Upper lobe of right lung (tissue), 1 donor: Measurements from ENCODE around the gene UNC13C. TPM values are rescaled to one million over a fixed set of nuclear protein-coding genes. Genes with fewer than 3 reads are reported as not detected.
A peak's percentile ranks its signal among the peaks of the same experiment; 100 is the strongest.

ENCODE experiments used
- ATAC-seq: fragments of 200-7000 bp; cut with Tn5 transposase; one replicate; pipeline ENCODE4 v1.9.1; 2020; ENCODE audit warnings: mild to moderate bottlenecking, moderate library complexity
- DNase-seq: peaks from one replicate; pipeline ENCODE4 v3.0.0-alpha.2; 2020
- H3K27ac ChIP-seq: fragments of 200-600 bp; one replicate; pipeline ENCODE4 v1.8.0; 2022
- H3K27me3 ChIP-seq: fragments of 200-600 bp; one replicate; pipeline ENCODE4 v1.8.0; 2022; ENCODE audit warnings: mild to moderate bottlenecking
- H3K36me3 ChIP-seq: fragments of 200-600 bp; one replicate; pipeline ENCODE4 v1.8.0; 2022
- H3K4me1 ChIP-seq: fragments of 200-600 bp; one replicate; pipeline ENCODE4 v1.8.0; 2022
- H3K4me3 ChIP-seq: fragments of 200-600 bp; one replicate; pipeline ENCODE4 v1.8.0; 2022; ENCODE audit warnings: mild to moderate bottlenecking
- H3K9me3 ChIP-seq: fragments of 200-600 bp; one replicate; pipeline ENCODE4 v1.8.0; 2022
- intact Hi-C: fragments of 100-400 bp; cut with DNase I; formaldehyde crosslinking; loops from one replicate; pipeline ENCODE4 v1.11.0; 2022
- total RNA-seq: library from RNA; stranded (reverse); fragmentation: NEBNext Ultra II Directional; extraction: Animal tissue kit (Norgen Biotek cat#: 25700); gene quantifications from one replicate; pipeline ENCODE4 v1.2.1, GENCODE V29; 2021
- TF ChIP-seq, protein P1 (sequence below): fragments of 200-600 bp; IDR thresholded peaks from one replicate; pipeline ENCODE4 v1.8.0; 2022; ENCODE audit warnings: antibody characterized with exemption
- donor health status: DM: no; HTN: yes; CAD: no; lungs with severe emphysema.

UNC13C gene
- total RNA-seq, 1 donor from 2014 or later: 0.14 TPM

DNA sequence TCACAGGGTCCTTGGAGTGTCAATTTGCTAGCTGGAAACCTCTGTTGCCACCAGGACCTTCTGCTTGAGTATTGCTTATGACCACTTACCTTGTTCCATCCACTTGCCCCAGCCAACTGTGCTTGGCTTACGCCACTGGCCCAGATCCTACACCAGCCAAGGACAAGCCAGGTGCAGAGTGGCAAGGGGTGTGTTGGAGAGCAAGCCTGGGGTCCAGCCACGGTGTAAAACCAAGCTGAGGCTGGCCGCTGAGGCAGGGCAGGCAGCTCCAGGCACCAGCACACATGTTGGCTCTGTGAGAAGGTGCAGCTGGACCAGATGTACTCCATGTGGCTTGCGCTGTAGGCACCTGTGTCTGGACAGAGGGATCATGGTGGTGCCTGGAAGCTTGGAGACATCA, 248.2 kb downstream of the UNC13C start:
- Histone ChIP-seq H3K4me3 (no peak overlapping the region), H3K27ac (no peak overlapping the region), H3K9me3 (peaks cover 7% of the 10 kb centered on the region), H3K36me3 (no peaks in the 10 kb centered on the region), H3K4me1 (no peaks in the 10 kb centered on the region), H3K27me3 (no peaks in the 10 kb centered on the region)
- TF ChIP-seq, protein P1, sequence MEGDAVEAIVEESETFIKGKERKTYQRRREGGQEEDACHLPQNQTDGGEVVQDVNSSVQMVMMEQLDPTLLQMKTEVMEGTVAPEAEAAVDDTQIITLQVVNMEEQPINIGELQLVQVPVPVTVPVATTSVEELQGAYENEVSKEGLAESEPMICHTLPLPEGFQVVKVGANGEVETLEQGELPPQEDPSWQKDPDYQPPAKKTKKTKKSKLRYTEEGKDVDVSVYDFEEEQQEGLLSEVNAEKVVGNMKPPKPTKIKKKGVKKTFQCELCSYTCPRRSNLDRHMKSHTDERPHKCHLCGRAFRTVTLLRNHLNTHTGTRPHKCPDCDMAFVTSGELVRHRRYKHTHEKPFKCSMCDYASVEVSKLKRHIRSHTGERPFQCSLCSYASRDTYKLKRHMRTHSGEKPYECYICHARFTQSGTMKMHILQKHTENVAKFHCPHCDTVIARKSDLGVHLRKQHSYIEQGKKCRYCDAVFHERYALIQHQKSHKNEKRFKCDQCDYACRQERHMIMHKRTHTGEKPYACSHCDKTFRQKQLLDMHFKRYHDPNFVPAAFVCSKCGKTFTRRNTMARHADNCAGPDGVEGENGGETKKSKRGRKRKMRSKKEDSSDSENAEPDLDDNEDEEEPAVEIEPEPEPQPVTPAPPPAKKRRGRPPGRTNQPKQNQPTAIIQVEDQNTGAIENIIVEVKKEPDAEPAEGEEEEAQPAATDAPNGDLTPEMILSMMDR: no peak
- DNase-seq (no peak), ATAC-seq (no peak)
- intact Hi-C loops: no loop called here

DNA sequence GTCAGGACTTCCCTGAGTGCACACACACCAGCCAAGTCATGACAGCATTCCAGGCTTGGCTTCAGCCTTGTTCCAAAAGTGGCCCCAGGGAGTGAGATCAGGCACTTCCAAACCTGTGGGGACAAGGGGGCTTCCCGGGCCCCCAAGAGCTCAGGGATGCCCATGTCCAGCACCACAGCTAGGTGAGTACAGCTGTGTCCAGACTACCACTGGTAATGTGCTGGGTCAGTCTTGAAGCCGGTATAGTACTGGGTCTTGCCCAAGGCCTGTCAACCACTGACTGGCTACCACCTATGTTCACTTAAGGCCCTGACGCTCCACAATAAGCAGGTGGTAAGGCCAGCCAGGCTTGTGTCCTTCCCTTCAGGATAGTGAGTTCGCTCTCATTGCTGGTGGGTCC, 249.3 kb downstream of the UNC13C start:
- ATAC-seq (peak; percentile 32), DNase-seq (no peak)
- H3K4me3 ChIP-seq: no peak overlapping the region
- H3K4me1 ChIP-seq: no peaks in the 10 kb centered on the region
- no peaks in the 10 kb centered on the region for H3K36me3 ChIP-seq
- H3K27me3 ChIP-seq: no peaks in the 10 kb centered on the region
- H3K27ac ChIP-seq: no peak overlapping the region
- intact Hi-C loops: no loop called here
- H3K9me3 ChIP-seq: peaks cover 7% of the 10 kb centered on the region
- TF ChIP-seq, protein P1: no peak

GRCh38 chr15:54250326-54250725, 272.1 kb downstream of the UNC13C start:
- Histone ChIP-seq H3K9me3 (no peaks in the 10 kb centered on the region), H3K36me3 (no peaks in the 10 kb centered on the region), H3K27me3 (no peaks in the 10 kb centered on the region), H3K4me3 (no peak overlapping the region), H3K4me1 (no peaks in the 10 kb centered on the region), H3K27ac (no peak overlapping the region)
- no peak for ATAC-seq
- DNase-seq: no peak
- TF ChIP-seq, protein P1: no peak
- intact Hi-C loops: no loop called here

DNA sequence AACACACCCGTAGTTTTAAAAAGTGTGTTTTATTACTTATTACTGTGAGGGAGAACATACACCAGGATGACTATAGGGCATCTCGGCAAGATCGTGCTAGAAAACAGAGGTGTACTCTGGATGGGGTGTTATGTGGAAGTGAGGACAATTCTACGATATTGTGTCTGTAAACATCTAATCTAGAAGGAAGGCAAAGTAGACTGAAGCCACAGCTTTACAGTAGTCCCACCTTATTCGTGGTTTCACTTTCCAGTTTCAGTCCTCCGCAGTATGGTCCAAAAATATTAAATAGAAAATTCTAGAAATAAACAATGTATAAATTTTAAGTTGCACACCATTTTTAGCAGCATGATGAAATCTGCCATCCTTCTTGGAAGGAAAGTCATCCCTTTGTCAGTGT, 277.9 kb downstream of the UNC13C start:
- ATAC-seq (no peak), DNase-seq (no peak)
- H3K4me3 ChIP-seq: no peak overlapping the region
- H3K27me3 ChIP-seq: no peaks in the 10 kb centered on the region
- intact Hi-C loops: no loop called here
- TF ChIP-seq, protein P1: no peak
- no peak overlapping the region for H3K27ac ChIP-seq
- no peaks in the 10 kb centered on the region for H3K4me1 ChIP-seq
- no peaks in the 10 kb centered on the region for H3K36me3 ChIP-seq
- no peaks in the 10 kb centered on the region for H3K9me3 ChIP-seq

DNA sequence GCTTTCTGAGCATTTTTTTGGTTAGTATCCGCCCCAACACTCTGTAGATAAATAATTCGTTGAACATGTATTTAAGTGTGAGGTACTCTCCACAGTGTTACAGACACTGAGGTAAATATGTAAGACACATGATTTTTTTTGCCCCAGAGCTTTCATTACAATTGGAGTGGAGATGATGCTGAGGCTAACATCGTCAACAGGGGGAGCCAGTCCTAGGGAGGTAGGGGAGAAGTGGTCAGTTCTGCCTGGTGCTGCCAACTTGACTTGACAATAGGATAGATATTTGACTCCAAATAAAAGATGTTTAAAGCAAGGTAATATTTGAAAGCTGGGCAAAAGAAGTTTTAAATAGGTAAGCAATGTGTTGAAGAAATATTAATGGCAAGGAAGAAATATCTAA, 295.7 kb downstream of the UNC13C start:
- peak; percentile 37 for ATAC-seq
- TF ChIP-seq, protein P1: peak; percentile 22
- Histone ChIP-seq H3K9me3 (no peaks in the 10 kb centered on the region), H3K27me3 (no peaks in the 10 kb centered on the region), H3K36me3 (no peaks in the 10 kb centered on the region), H3K27ac (no peak overlapping the region), H3K4me1 (no peaks in the 10 kb centered on the region), H3K4me3 (no peak overlapping the region)
- intact Hi-C loops: no loop called here
- no peak for DNase-seq

GRCh38 chr15:54277834-54278233, 299.6 kb downstream of the UNC13C start:
- intact Hi-C loops: no loop called here

More at GRCh38 chr15:54277834-54278233, 299.6 kb downstream of the UNC13C start:
- Histone ChIP-seq H3K27me3 (no peaks in the 10 kb centered on the region), H3K4me1 (no peaks in the 10 kb centered on the region), H3K4me3 (no peak overlapping the region), H3K9me3 (no peaks in the 10 kb centered on the region), H3K27ac (no peak overlapping the region), H3K36me3 (no peaks in the 10 kb centered on the region)
- DNase-seq: no peak
- no peak for ATAC-seq
- TF ChIP-seq, protein P1: no peak
